ENCODE measurements around the gene CTNNA3.
"Not testable (repeated sequence)": the region's sequence is repeated elsewhere in the genome, so short reads cannot be mapped to it uniquely, and the experiment has no call there.

Gene CTNNA3

GRCh38 chr10:67599597-67599996, 96.4 kb downstream of the CTNNA3 start:
- DNase-seq, result no peak

GRCh38 chr10:67596641-67597040, 99.4 kb downstream of the CTNNA3 start:
- no peak for DNase-seq

DNA sequence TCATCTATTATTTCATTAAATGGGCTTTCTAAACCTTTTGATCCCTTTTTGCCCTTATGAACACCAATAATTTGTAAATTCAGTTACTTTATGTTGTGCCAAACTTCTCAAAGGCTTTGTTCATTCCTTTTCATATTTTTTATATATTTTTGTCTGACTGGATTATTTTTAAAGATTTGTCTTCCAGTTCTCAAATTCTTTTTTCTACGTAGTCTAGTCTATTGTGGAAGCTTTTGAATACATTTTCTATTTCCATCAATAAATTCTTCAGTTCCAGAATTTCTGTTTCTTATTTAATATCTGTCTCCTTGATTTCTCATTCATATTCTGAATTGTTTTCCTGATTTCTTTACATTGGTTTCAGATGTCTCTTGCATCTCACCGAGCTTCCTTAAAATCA, 108.2 kb downstream of the CTNNA3 start:
- DNase-seq, result no peak

DNA sequence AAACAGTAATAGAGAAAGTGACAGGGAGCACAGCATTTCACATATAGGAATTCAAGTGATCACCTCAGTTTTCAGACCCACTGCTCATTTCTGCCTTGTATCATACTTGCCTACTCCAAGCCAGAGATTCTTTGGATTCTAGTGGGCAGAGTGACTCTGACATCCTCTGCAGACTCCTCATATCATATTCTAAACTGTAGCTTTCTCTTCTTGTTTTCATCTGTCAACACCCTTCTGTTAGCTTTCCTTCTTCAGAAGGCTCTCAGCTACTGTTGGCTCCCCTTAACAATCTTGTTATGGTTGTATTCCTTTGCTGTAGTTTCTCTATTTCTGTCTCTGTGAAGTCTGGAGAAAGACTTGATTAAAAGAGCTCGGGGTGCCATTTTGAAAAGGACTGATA, 120.5 kb downstream of the CTNNA3 start:
- no peak for DNase-seq

DNA sequence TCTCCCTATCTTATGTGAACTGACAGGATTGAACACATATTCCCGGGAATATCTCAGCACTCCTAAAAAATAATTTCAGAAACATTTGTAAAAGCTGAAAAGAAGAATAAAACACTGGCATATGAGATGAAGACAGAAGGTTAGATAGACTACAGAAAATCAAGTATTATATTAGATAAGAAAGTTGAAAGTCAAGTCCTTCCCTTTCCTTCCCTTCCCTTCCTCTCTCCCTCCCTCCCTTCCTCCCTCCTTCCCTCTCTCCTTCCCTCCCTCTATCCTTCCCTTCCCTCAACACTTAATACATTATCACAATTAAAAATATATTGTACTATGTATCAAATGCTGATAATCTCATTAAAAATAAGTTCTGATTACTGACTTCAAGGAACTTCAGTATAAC, 122.5 kb downstream of the CTNNA3 start:
- no peak for DNase-seq

DNA sequence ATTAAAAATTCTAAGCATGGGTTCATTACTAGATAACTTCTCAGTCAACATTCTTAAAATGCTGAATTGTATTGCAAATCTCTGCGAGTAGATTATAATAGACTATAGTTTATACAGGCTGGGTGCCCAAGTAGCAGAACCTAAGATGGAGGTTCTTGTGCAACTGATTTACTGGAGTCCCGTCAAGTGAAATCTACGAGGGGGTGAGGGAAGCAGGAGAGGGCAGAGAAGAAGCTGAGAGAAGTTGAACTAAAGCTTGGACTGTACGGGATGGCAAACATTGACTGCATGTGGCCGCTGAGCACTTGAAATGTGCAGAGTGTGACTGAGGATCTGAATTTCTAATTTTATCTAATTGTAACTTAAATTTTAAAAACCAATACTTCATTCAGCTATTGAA, 124.5 kb downstream of the CTNNA3 start:
- DNase-seq, result no peak

GRCh38 chr10:67558311-67558710, 137.7 kb downstream of the CTNNA3 start:
- not testable (repeated sequence) for DNase-seq

DNA sequence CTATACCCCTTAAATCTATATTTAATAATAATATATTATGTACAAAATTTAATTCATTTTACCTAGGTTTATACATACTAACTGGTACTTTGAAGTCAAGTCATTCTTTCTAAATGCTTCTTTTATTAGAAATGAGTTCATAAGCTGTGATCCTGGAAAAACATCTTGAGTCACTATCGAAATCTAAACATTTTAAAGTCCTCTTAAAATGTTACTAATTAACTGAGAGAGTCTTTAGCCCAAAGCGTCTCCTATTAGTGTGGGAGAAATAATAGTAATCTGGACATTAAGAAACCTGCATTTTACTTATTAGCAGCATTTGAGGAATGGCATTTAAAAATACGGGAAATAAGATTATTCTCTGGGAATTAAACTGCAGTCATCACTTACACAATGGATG, 142.7 kb downstream of the CTNNA3 start:
- DNase-seq, result no peak

DNA sequence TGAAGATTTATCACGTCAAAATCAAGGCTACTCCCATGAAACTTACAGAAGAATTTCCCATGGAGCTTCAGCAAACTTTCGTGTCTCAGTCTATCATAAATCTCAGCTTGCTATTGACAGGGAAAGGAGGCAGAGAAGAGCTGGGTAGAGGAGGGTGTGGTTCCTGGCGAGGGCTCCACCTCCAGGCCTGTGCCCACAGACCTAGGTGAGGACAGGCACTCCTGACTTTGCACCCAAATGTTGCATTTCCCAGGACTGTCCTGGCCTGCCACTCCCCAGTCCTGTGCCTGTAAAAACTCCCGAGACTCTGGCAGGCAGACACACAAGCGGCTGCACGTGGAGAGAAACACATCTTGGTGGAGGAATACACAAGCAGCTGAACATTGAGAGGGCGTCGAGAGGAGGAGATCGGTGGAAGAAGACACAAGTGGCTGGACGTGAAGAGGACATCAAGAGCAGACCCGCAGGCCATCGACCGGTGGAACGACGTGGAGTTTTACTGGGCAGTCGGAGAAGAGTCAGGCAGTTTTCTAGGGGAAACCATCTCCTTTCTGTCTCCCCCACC, 145.1 kb downstream of the CTNNA3 start:
- DNase-seq, result no peak

DNA sequence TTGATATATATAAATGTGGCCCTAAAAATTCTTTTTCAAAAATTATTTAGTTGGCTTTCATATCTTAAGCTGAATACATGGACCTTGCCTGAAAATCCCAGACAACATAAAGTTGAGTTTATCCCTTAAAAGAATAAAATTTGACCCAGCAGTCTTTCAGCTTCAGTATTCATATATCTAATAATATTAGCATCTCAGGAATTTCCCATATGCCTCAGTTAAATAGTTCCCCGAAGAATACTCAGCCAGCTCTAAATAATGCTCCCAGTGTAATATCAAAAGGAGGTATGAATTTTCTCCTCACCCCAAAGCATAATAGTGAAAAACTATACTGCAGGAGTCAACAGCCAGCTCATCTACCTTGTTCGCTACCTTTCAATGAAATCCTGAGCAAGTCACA, 145.9 kb downstream of the CTNNA3 start:
- DNase-seq, result no peak

DNA sequence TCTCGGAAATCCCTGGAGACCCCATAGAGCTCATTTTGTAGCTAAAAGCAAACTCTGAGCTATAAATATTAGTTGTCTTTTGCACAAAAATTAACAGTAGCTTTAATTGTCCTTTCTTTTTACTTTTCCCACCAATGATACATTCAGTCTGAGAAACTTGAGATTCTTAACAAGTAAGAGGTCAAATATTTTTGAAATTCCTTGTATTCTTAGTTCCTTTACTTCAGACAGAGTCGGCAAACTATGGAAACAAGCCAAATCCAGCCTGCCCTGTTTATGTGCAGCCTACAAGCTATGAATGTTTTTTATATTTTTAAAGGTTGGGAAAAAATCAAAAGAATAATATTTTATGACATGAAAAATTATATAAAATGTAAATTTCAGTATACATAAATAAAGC, 146.6 kb downstream of the CTNNA3 start:
- no peak for DNase-seq

GRCh38 chr10:67541411-67541810, 154.6 kb downstream of the CTNNA3 start:
- DNase-seq, result no peak

DNA sequence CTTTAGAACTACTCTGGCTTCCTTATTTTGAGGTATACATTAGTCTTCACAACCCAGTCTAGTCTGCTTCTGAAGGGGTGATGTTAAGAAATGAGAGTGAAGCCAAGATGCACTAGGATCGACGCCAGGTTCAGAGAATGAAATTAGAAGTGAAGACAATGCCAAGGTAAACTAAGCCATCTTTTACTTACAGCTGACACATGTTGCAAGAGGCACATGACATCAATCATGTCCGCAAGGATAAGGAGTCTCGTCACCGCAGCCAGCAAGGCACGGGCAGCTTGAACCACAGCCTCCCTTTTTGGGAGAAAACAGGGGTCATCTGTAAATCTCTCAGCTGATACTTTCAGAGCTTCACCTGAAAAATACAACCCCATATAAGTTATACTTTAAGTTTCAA, 156.7 kb downstream of the CTNNA3 start:
- DNase-seq, result no peak

DNA sequence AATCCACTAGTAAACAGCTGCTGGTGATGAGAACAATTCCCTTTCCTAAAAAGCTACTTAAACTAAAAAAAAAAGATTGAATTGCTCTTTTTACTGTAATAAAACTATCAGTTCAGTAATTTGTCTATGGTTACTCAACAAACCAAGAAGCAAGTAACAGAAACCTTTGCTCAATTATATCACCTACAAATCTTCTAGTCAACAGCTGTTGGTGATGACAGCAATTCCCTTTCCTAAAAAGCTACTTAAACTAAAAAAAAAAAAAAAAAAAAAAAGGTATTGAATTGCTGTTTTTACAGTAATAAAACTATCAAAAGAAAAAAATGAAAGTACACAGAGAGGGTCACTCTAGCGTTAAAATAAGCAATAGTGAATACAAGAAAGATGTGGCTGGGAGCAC, 158.1 kb downstream of the CTNNA3 start:
- DNase-seq, result no peak

GRCh38 chr10:67533376-67533775, 162.6 kb downstream of the CTNNA3 start:
- no peak for DNase-seq

DNA sequence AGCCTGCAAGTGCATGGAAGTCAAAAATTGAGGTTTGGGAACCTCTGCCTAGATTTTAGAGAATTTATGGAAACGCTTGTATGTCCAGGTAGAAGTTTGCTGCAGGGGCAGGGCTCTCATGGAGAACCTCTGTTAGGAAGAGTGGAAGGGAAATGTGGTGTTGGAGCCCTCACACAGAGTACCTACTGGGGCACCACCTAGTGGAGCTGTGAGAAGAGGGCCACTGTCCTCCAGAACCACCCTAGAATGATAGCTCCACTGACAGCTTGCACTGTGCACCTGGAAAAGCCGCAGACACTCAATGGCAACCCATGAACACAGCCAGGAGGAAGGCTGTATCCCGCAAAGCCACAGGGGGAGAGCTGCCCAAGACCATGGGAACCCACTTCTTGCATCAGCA, 165.0 kb downstream of the CTNNA3 start:
- not testable (repeated sequence) for DNase-seq

GRCh38 chr10:67527351-67527750, 168.6 kb downstream of the CTNNA3 start:
- no peak for DNase-seq

DNA sequence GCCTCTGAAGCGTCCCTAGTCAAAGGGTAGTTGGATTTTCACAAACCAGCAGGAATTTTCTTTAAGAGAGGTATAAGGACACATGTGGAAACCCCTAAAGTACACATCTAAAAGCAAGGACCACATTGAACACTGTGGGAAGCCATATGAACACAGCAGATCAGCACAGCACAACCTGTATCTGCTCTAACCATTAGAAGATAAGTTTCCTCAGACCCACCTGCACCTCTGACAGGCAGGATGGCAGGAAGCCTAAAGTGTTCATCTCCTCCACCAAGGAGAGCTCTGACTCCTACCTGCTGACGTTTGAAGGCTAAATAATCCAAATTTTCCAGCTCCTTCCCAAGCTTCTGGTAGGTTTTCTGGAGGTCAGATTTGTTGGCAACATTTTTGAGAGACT, 174.4 kb downstream of the CTNNA3 start:
- no peak for DNase-seq

DNA sequence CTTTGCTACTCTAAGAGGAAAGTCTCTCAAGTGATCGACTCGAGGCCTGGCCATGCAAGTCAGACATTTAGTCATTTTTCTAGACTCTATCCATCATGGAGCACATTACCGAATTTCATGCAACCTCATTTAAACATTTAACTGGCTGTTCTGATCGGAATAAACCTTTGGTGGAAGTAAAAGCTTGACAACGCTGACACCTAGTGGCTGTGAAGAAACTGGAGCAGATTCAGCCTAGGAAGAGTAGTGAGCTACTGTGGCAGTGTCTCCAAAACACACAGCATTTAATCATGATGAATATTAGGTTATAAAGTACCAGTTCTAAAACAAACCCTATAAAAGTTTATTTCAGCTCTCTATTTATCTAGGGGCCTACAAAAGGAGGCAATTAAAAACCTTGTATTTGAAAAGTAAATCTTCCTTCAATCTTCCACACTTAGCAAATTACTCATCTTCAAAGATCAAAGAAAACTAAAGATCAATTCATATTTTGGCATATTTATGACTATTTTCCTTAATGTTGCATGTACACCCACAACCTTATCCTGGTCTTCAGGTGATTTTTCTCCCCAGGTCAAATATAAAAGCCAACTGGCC, 175.0 kb downstream of the CTNNA3 start:
- DNase-seq, result no peak

GRCh38 chr10:67519434-67519833, 176.6 kb downstream of the CTNNA3 start:
- no peak for DNase-seq

- no peak for DNase-seq
Observed at GRCh38 chr10:67518756-67519155, 177.2 kb downstream of the CTNNA3 start.

- DNase-seq, result no peak
Observed at GRCh38 chr10:67518043-67518442, 178.0 kb downstream of the CTNNA3 start.

- DNase-seq, result no peak
Observed at GRCh38 chr10:67506757-67507091, 189.3 kb downstream of the CTNNA3 start.

- no peak for DNase-seq
Observed at GRCh38 chr10:67506083-67506756, 189.8 kb downstream of the CTNNA3 start.
